GM19395 (cell line): ENCODE measurements around the gene DNASE1L1.

Experiments used
- ATAC-seq: cut with Tn5 transposase; IDR thresholded peaks from one replicate; pipeline ENCODE4 v1.9.1; 2021; ENCODE audit warnings: mild to moderate bottlenecking, moderate library complexity; ENCODE audit not compliant: unreplicated experiment

The DNASE1L1 gene

GRCh38 chrX:154384284-154384892 lies 24.7 kb downstream of the DNASE1L1 start:
- ATAC-seq, result no peak

GRCh38 chrX:154383359-154384283 lies 25.4 kb downstream of the DNASE1L1 start:
- no peak for ATAC-seq

- ATAC-seq, result no peak
These were observed 26.5 kb downstream of the DNASE1L1 start for GRCh38 chrX:154382483-154383069.

- no peak for ATAC-seq
These were observed 27.8 kb downstream of the DNASE1L1 start for GRCh38 chrX:154381271-154381670.

GRCh38 chrX:154380787-154381186 lies 28.3 kb downstream of the DNASE1L1 start:
- ATAC-seq, result no peak

GRCh38 chrX:154380153-154380552 lies 28.9 kb downstream of the DNASE1L1 start:
- ATAC-seq, result no peak

GRCh38 chrX:154379569-154379951 lies 29.5 kb downstream of the DNASE1L1 start:
- ATAC-seq, result peak; percentile 9

- ATAC-seq, result peak; percentile 82
These were observed 30.1 kb downstream of the DNASE1L1 start, which contains the start of gene EMD for GRCh38 chrX:154378799-154379568. Gene EMD, plus strand, starts transcription at chrX:154379295. Its CDS starts 190 bp downstream, at chrX:154379485.

- ATAC-seq, result peak; percentile 3
These were observed 30.8 kb downstream of the DNASE1L1 start for GRCh38 chrX:154378059-154378798.

- no peak for ATAC-seq
These were observed 32.3 kb downstream of the DNASE1L1 start for GRCh38 chrX:154376774-154377173.

GRCh38 chrX:154375156-154375504 lies 33.9 kb downstream of the DNASE1L1 start:
- no peak for ATAC-seq

GRCh38 chrX:154374313-154375155 lies 34.5 kb downstream of the DNASE1L1 start, which contains the start of gene FLNA:
Gene FLNA, minus strand, starts transcription at chrX:154374634. Its CDS starts 3,389 bp downstream, at chrX:154371245.
- ATAC-seq, result no peak

GRCh38 chrX:154373340-154374306 lies 35.4 kb downstream of the DNASE1L1 start:
- ATAC-seq, result no peak

- no peak for ATAC-seq
These were observed 36.4 kb downstream of the DNASE1L1 start for GRCh38 chrX:154372612-154373022.

GRCh38 chrX:154371789-154372300 lies 37.2 kb downstream of the DNASE1L1 start:
- peak; percentile 12 for ATAC-seq

- peak; percentile 62 for ATAC-seq
These were observed 37.9 kb downstream of the DNASE1L1 start for GRCh38 chrX:154371017-154371788.
